Activated CD8-positive, alpha-beta memory T cell treated with anti-CD3 and anti-CD28 coated beads, Interleukin-2, amount 50 U/mL, for 1 hour (primary cell): ENCODE data around the gene DNAH1.
"Not testable (repeated sequence)": the region's sequence is repeated elsewhere in the genome, so short reads cannot be mapped to it uniquely, and the experiment has no call there.

Experiments used
- DNase-seq: peaks from one replicate; pipeline ENCODE4 v3.0.0-alpha.2; 2020; ENCODE audit errors: extremely low read depth

The DNAH1 gene

GRCh38 chr3:52315977-52316764 lies at the start of gene DNAH1:
Gene DNAH1 (plus strand): TSS chr3:52316319. CDS start chr3:52322443, 6,124 bp downstream.
- no peak for DNase-seq

- DNase-seq = no peak
Observed at GRCh38 chr3:52268036-52268435, 48.1 kb upstream of the DNAH1 start.

GRCh38 chr3:52269776-52270175 lies 46.3 kb upstream of the DNAH1 start:
- no peak for DNase-seq

- DNase-seq = no peak
Observed at GRCh38 chr3:52270252-52270754, 45.8 kb upstream of the DNAH1 start.

GRCh38 chr3:52272172-52272571 lies 43.9 kb upstream of the DNAH1 start:
- DNase-seq = not testable (repeated sequence)

- no peak for DNase-seq
Observed at GRCh38 chr3:52272831-52273230, 43.3 kb upstream of the DNAH1 start.

- DNase-seq = not testable (repeated sequence)
Observed at GRCh38 chr3:52274781-52275180, 41.3 kb upstream of the DNAH1 start.

- no peak for DNase-seq
Observed at GRCh38 chr3:52277071-52277964, 38.8 kb upstream of the DNAH1 start.

- DNase-seq = no peak
Observed at GRCh38 chr3:52277972-52278509, 38.1 kb upstream of the DNAH1 start.

- peak; percentile 88 for DNase-seq
Observed at GRCh38 chr3:52278510-52279069, 37.5 kb upstream of the DNAH1 start, which contains the start of gene WDR82. Gene WDR82 (minus strand): TSS chr3:52278649. CDS start chr3:52278361, 288 bp downstream.

GRCh38 chr3:52279596-52279995 lies 36.5 kb upstream of the DNAH1 start:
- DNase-seq = no peak

- DNase-seq = no peak
Observed at GRCh38 chr3:52280050-52280461, 36.1 kb upstream of the DNAH1 start.

GRCh38 chr3:52281981-52282801 lies 33.9 kb upstream of the DNAH1 start:
- no peak for DNase-seq

- no peak for DNase-seq
Observed at GRCh38 chr3:52283306-52283705, 32.8 kb upstream of the DNAH1 start.

GRCh38 chr3:52284051-52284450 lies 32.1 kb upstream of the DNAH1 start:
- not testable (repeated sequence) for DNase-seq

GRCh38 chr3:52286777-52287110 lies 29.4 kb upstream of the DNAH1 start:
- no peak for DNase-seq

GRCh38 chr3:52288674-52289073 lies 27.4 kb upstream of the DNAH1 start:
- DNase-seq = no peak

- no peak for DNase-seq
Observed at GRCh38 chr3:52289338-52289746, 26.8 kb upstream of the DNAH1 start.

GRCh38 chr3:52289747-52290595 lies 26.1 kb upstream of the DNAH1 start:
- DNase-seq = no peak
